ENCODE data around the gene CA12.
A peak's percentile ranks its signal among the peaks of the same experiment; 100 is the strongest.

The CA12 gene

DNA sequence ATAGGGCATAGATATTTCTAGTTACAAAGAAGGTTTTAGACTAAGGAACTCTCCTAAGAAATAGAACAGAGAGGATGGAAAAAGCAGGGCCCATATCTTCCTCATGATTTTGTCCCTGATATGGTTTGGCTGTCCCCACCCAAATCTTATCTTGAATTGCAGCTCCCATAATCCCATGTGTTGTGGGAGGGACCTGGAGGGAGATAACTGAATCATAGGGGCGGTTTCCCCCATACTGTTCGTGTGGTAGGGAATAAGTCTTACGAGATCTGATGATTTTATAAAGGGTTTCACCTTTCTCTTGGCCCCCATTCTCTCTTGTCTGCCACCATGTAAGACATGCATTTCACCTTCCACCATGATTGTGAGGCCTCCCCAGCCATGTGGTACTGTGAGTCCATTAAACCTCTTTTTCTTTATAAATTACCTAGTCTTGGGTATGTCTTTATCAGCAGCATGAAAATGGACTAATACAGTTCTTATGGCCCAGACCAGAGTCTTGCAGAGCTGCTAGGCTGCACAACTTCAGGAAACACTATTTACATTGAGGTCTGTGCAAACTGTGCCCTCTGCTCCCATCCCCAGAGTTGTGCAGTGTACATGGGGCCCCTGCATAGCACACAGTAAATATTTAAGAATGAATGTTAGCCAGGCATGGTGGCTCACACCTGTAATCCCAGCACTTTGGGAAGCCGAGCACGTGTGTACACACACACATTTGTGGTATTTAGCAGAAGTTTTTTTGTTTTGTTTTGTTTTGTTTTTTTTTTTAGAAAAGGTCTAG, 20.3 kb upstream of the CA12 start:
- DNase-seq: no peak

DNA sequence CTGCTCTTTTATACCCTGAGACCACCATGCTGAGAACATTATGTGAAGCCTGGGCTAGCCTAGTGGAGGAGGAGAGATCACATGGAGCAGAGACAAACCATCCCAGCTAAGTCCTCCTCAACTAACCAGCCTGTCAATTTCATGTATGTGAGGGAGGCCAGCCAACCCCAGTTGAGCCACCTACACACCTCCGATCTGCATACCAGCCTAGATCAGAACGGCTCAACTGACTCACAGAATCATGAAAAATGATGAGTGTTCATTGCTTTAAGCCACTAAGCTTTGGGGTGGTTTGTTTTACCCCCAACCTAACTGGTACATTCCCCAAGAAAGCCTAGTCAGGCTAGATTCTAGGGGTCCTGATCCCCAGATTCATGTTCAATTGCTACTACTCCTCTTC, 19.4 kb upstream of the CA12 start:
- no peak for DNase-seq

DNA sequence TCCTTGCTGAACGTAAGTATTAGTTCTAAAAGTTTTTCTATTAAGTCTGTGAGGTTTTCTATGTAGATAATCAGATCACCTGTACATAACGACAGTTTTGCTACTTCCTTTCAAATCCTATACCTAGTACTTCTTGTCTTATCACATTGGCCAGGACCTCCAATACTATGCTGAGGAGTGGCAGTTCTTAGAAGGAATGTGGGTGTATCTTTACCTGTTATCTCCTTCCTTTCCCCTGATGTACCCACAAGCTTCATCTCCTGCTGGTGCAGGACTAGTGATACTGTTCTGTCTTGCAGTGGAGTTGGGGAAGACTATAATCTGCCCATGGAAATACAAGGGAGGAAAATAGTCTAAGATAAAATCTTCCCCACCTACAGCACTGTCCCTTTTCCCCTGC, 16.8 kb upstream of the CA12 start:
- DNase-seq: no peak

DNA sequence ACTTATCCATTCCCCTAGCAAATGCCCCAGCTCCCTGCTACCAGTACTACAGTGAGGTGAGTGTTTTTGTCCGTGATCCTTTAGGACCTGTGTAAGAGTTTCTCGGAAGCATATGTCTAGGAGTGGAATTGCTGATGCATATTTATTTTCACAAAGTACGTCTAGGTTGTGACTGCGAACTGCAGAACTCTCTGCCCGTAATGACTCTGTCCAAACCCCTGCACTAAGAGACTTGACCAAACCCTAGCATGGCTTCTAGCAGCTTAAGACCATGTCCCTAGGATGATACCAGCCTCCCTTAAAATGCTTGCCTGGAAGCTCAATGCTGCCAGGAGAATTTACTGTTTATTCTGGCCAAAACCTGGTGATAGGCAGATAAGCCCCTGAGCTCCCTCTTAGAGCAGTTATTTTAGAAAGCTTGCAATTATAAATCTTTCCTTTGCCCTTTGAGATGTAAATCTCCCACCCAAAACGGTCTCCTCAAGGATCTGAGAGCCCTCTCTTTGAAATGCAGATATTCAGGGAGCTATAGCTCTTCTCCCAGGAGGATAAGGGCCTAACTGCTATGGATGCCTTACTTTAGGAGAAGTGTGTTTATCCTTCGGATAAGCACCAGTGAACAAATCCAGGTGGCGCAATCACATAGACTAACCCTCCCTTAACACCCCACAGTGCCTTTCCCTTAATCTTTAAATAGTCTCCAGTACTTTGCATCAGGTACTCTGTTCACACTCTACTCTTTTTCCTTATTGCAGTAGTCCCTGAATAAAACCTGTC, 14.7 kb upstream of the CA12 start:
- DNase-seq: no peak

DNA sequence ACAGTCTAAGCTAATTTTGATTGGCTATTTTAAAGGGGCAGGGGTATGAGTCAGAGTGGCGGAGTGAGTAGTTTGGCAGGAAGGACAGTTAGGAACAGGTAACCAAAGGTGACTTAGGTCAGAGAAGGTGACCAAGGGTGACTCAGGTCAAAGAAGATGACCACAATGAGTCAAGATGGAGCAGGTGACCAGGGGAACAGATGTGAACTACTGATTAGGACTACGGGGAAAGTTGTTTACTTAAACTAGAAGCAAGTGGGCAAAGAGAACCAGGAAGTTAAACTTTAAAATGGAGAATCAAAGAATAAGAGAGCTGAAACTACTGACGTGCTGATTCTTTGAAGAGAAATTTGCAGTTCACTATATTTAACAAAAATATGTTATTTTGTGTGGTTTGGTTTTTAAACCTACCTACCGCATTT, 14.1 kb upstream of the CA12 start:
- DNase-seq: no peak

DNA sequence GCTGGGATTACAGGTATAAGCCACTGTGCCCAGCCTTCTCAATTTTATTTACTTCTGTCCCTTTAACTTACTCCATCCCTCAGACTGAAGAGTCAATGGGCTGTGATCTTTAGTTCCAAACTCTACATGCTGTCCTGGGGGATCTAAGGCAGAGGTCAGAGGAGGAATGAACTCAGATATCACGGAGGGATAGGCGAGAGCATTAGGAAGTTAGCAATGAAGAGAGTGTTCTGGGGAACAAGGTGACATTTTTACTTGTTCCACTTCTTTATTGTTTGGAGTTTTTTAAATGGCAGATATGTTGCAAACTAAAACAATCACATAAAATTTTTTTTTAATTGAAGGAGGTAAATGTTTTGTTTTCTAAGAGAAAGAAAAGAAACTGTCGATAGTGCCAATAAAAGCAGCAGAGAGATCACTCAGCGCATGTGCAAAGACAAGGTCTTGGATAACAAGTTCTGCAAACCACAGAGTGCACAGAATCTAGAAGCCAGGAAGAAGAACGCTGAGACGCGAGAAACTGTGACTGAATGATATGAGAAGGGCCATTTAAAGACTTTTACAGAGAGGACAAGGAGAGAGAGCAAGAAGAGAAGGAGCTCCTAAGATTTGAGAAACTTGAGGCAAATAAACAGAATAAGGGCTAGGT, 10.8 kb upstream of the CA12 start:
- DNase-seq: peak in 2 of 3 donors; percentile 31 to 36

DNA sequence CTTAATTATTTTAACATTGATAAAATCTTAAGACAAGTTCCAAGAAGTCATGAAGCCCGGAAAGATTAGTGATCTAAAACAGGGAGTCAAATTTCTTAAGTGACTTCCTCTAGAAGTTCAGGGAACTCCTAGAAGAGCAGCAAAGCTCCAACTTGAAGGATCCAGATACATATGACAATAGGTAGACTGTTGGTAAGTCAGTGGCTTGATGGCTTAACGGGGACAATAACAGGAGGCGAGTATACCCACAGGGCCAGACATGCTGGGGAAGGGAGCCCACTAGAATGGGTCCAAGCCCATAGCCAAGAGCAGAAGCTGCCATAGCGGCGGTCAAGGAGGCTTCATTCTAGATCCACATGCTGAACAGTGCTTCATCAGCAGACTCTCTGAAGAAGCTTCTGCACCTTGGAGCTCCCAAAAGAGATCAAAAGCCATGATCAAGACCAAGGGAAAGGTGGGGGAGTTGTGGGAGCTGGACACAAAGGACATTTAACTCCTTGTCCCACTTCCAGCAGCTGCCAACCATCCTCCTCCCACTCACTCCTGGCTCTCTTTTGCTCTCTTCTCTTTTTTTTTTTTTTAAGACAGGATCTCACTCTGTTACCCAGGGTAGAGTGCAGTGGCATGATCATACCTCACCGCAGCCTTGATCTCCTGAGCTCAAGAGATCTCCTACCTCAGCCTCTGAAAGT, 10.2 kb upstream of the CA12 start:
- no peak for DNase-seq

DNA sequence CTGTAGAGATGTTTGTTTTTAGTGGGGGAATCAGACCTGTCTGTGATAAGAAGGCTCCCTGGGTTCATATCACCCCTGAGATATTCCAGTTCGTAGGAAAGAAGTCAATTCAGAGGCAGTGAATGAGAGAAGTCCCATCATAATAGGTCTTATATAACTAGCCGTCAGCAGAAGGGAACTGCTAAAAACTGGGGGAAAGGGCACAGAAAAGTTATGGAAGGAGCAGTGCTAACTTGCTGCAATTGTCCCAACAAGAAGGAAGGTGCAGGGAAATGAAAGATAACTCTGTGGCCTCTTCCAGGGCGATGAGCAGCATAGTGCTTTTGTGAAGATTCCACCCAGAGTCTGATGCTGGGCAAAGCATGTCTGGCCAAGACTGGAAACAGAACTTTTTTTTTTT, 9.0 kb upstream of the CA12 start:
- no peak for DNase-seq

DNA sequence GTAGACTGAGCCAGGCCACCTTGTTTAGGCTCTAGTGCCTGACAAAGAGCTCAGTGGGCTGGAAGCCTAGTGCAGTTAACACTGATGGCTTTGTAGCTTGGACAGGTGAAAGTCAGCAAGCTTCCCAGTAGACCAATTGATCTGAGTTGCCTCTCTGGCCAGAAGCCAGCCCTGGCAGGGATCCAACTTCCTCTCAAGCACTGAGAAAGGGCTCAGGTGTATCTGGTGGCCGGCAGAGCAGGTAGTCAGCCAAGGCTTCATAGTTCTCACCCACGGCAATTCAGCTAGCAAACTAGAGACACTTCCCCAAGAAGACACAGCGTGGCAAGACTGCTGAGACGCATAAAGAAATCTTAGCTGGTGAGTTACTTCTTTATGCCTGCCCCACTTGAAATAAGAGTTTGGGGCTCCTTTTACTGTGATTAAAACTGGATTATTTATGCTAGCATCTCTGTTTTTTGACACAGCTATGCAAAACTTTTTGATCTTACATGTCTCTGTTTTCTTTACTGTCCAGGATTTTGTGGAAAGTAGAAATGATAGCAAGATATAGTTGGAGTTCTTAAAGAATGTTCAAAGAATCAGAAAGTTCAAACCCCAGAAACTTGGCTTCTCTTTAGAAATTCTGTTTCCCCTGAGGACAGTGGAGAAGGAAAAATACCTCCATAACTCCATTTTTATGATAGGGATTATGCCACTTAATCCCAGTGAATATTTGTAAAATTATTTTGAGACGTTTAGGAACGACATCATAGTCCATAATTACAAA, 8.4 kb upstream of the CA12 start:
- DNase-seq: no peak

DNA sequence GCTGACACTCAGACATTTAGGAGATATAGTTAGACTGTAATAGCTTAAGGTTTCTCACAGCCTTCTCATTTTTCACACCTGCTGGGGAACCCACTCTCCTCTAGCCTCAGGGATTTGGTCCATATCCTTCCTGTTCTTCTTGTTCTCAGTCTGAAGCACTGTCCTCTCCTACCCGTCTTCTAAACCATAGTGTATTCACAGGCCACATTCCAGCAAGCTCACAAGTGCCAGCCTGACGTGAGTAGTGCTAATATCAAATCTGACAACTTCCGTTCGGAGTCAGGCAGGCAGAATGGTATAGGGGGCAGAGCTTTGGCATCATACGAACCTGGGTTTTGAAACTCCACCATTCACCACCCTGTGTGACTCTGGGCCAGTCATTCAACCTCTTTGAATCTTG, 6.9 kb upstream of the CA12 start:
- no peak for DNase-seq

DNA sequence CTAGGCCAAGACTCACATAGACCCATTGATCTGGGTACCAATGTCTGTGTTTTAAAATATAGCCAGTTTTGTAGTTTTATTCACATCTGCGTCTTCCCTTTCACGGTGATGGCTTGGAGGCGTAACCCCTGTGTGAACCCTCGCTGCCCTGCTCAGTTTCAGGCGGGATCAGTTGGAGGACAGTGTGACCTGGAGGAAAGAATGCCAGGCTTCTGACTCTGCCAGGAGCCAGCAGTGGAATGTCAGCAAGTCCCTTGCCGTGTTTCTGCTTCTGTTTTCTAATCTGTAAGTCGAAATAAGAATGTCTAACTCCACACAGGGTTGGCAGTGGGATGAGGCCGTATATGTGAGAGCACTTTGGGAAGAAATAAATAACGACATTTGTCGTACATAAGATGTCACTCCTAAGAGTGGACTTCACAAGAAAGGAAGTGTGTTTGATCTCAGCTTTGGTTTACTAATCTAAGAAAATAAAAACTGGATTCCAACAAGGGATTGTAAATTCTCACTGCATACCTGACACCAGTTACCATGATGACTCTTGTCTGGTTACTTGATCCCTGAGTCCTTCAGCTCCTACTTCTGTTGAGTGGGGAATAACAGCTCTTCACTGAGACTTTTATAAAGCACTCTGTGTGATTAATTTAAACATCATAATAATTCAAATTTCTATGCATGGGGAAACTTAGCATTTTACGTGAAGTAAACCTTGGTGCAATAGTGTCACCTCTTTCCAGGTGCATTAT, 6.3 kb upstream of the CA12 start:
- DNase-seq: no peak

DNA sequence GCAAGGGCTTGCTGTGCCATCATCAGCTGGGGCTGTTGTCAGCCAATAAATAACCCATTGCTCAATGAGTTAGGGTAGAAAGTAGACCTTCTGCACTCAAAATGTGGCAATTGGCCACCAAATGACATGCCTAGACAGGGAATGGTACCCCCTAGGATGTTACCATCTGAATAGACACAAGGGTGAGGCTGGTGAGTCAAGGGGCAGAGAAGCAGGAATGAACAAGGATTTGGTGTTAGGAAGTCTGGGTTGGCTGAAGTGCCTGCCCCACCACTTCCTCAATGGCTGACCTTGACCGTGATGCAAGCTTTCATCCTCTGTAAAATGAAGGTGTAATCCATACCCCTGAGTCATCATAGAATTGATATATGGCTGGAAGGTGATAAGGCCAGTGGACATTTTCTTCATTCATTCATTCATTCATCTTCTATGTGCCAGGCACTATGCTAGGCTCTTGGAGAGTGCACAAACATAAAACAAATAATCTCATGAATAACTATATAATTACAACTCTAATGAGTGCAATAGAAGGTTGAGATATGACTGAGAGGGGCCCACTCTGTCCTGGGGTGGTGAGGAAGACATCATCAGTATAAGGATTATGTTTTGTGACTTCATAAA, 4.4 kb upstream of the CA12 start:
- DNase-seq: no peak

DNA sequence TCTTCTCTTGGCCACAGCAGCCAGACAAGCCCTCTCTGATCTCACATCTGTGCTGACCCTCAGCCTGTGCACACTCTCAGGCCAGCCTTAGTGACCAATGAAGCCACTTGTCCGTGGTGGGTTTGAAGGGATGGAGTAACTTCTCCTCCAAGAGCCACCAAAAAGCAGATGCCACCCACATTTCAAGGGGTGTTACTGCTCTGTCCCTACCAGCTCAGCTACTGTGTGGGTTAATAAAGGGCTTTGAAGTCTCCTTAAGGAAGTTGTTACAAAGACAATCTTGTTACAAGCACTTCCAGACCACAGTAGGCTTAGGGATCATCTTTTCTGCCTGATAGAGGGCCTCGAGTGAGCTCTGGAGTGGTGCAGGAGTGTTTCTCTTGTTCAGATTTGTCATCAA, 3.3 kb upstream of the CA12 start:
- DNase-seq: no peak

DNA sequence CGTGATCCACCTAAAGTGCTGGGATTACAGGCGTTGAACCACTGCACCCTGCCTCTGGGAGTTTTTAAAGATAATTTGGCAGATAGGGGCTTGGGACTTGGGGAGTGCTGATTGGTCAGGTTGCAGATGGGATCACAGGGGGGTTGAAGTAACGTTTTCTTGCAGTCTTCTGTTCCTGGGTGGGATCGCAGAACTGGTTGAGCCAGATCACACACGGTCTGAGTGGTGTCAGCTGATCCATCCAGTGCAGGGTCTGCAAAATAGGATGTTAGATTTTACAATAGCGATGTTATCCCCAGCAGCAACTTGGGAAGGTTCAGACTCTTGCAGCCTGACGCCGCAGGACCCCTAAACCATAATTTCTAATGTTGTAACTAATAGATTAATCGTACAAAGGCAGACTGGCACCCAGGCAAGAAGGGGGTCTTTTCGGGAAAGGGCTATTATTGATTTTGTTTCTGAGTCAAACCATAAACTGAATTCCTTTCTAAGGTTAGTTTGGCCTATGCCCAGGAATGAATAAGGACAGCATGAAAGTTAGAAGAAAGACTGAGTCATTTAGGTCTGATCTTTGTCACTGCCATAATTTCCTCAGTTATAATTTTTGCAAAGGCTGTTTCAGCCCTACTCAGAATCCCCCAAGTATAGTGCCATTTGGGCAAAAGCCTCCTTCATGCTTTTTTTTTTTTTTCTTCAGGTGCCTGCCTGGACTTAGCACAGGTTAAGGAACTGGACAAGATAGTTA, 1.5 kb upstream of the CA12 start:
- no peak for DNase-seq

DNA sequence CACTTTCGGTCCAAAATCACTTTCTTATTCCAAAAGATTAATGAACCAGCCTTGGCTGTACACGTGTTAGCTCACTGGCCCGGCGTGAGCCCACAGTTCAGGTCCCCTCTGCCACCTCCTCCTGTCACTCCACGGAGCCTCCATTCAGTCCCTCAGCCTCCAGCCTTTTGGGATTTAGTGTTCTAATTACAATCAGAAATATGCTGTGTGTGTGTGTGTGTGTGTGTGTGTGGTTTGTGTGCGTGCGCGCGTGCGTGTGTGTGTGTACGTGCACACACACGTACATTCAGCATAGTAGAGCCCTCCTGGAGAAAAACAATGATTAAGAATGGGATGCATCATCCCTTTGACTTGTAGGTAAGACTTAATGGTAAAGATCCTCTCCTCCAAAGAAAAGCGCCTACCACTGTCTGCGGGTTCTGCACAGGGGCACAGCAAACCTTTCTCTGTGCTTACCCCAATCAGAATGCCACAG, 801 bp downstream of the CA12 start:
- no peak for DNase-seq

DNA sequence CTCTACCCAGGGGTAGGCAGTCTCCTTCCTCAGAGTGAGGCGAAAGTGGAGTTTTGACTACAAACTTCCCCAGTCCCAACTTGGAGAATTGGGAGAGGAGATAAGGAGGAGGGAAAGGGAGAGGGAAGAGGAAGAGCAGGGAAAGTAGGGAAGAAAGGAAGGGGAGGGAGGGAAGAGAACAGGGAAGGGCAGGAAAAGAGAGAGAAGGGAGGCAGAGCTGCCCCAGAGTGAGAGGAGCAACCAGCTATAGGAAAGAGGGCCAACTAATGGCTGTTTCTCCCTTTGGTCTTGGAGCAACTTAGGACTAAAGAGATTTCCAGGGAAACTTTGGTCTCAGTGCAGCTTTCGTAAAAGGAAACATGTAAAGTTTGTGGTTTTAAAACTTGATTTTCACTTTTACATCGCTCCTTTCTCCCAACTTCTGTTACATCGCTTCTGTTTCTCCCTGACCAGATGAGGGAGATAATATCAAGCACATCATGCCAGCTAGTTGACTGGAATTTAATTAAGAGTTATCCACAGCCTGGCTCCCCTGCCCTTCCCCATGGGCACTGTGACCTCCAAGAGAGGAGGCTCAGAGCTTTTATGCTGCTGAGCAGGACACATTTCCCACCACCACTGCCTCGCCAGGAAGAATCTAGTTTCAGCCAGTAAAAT, 1.4 kb downstream of the CA12 start:
- no peak for DNase-seq

DNA sequence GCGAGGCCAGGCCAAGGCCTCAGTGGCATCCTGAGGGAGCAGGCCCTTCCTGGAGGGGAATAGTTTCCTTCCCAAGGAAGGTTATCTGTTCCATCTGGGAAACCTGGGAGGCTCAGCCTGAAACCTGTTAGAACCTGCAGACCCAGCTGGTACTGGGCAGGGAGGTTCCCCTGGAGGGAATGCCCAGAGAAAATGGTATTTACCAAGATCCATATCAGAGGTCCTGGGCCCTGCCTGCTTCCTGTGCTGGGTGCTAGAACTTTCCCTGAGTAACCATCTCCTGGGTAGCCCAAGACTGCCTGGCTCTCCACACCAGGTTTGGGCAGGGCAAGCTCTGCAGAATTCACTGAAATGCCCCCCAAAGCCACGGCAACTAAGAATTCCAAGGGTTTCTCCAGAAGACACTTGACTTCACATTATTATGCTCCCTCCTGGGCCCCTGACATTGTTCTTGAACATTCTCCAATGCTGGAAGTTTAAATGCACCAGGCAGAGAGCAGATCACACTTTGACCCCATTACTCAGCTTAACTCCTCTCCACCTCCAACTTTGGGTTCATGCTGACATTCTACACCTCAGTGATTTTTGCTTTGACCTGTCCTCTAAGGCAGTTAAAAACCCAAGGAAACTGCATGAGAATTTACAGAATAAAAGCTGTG, 2.0 kb downstream of the CA12 start:
- no peak for DNase-seq

DNA sequence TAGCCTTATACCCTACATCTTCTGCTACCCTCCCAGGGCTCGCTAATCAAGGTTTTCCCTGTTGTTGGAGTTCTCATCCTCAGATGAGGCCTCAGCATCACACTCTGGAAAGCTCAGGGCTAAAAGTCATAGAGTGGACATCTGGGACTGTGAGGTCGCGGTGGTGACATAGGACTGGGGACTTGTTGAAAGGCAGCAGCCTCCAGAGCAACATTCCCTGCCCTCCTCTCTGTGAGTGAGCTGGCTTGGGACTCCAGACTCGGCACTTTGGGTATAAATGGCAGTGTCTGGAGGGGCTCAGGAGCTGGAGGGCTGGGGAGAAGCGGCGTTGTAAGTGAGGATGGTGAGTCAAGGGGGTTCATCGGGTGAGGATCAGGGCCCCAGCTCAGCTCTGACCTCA, 2.7 kb downstream of the CA12 start:
- no peak for DNase-seq
